HG02610 (cell line): Measurements from ENCODE around the gene FBXO3.
"Not testable (repeated sequence)": the region's sequence is repeated elsewhere in the genome, so short reads cannot be mapped to it uniquely, and the experiment has no call there.

Experiments
- ATAC-seq: cut with Tn5 transposase; IDR thresholded peaks from one replicate; pipeline ENCODE4 v1.9.1; 2021; ENCODE audit warnings: mild to moderate bottlenecking, moderate library complexity; ENCODE audit not compliant: unreplicated experiment

FBXO3 gene, protein sequence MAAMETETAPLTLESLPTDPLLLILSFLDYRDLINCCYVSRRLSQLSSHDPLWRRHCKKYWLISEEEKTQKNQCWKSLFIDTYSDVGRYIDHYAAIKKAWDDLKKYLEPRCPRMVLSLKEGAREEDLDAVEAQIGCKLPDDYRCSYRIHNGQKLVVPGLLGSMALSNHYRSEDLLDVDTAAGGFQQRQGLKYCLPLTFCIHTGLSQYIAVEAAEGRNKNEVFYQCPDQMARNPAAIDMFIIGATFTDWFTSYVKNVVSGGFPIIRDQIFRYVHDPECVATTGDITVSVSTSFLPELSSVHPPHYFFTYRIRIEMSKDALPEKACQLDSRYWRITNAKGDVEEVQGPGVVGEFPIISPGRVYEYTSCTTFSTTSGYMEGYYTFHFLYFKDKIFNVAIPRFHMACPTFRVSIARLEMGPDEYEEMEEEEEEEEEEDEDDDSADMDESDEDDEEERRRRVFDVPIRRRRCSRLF

DNA sequence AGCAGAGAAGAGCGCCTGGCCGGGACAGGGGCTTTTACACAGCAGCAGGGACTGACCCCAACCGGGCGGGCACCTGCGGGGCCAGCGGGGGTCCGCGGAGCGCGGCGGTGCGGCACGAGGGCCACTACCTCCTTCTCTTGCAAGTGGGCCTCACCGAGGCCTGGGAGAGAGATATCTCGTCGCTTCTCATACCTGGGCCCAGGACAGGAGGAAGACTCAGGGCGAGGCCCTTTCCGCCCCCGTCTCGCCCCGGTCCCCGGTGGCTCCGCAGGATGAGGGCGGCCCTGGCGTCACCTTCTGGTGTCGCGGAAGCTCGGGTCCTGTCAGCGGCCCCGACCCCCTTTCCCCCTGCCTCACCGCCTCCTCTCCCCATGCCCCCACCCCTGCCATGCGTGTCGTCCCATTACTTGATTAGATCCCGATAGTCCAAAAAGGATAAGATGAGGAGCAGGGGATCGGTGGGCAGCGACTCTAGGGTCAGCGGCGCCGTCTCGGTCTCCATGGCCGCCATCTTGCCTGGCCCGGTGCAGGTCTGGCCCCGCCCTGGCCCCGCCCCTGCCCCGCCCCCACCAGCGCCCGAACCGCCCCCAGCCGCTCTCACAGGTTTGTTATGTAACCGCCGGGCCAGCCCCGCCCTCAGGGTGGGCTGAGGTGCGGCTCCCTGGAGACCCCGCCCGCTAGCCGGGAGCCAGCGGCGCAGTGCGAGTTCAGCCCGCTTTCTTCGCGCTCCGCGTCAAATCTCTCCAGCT lies at the start of gene FBXO3:
Gene FBXO3, minus strand, starts transcription at position 534 of the 749 bp plus-strand sequence. Its CDS starts 23 bp downstream, at position 511.
- peak; percentile 76 for ATAC-seq

DNA sequence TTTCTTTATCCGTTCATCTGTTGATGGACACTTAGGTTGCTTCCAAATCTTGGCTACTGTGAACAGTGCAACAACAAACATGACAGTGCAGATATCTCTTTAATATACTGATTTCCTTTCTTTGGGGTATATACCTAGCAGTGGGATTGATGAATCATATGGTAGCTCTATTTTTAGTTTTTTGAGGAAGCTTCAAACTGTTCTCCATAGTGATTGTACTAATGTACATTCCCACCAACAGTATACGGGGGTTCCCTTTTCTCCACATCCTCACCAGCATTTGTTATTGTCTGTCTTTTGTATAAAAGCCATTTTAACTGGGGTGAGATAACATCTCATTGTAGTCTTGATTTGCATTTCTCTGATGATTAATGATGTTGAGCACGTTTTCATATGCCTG lies 48.7 kb upstream of the FBXO3 start:
- not testable (repeated sequence) for ATAC-seq

DNA sequence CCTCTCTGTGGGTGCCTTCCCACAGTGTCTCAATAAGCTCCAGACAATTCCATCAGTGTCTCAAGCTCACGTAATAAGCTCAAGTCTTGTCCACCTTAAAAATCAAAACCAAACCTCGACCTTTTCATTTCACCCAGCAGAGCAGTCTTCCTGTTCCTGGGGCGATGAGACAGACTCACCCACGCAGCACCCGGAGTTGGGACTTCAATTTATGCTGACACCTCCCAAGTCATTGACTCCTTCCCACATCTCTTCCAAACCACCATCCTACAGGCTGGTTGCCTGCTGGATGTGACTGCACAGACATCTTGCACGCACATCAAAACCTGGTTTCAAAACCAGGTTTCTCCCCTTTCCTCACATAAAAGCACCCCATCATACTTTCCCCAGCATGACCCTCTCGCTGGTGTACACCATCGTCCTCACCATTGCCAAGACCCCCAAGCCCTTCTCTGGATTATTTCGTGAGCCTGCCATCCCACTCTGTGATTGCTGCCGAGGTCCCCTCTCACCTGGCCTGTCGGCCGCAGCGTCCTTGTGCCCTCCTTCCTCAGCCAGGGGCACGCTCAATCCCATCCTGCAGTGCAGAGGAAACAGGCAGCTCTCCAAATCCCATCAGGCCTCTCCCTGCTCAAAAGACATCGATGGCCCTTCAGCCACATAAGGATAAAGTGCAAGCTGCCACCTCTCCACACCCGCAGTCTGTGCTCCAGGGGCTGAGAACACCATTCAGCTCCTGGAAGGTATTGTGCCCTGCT lies 45.1 kb upstream of the FBXO3 start:
- no peak for ATAC-seq

DNA sequence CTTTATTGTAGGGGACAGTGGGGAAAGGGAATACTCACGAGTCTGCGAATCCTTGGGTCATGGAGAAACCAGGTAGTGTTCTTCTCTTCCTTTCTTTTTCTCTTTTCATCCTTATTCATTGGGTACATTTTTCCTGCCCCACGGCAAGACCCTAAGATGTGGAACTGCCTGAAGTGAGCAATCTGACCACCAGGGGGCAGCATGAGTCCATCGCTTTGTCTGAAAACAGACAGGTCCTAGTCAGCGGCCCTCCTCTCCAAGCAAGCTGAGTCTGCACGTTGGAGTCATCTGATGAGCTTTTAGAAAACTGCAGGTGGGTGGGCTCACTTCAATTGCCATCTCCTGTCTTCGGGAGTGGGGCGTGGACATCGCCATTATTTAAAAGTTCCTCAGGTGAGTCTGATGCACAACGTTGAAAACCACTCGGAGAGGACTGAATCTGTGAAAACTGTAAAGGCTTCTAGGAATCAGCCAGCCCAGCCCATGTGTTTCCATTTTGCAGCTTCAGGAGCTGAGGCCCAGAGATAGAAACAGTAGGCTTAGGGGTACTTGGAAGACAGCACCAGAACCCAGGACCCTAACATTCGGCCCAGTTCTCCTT lies 34.0 kb upstream of the FBXO3 start:
- peak; percentile 63 for ATAC-seq

DNA sequence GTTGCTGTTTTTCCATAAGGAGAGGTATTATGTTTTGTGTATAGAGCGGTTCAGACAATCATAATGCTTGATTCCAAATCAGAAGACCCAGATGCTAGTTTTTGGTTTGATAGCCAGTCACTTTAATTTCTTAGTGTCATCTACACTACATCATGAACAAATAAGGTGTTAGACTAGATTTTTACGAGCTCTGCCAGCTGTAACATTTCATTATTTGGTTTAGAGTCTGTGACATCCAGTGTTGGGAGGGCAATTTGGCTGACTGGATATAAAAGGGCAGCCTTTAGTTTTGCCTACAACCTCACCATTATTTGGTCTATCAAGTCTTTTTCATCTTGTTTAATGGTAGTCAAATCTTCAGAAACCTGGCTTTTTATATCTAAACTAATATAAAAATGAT lies 30.2 kb upstream of the FBXO3 start:
- ATAC-seq = no peak

DNA sequence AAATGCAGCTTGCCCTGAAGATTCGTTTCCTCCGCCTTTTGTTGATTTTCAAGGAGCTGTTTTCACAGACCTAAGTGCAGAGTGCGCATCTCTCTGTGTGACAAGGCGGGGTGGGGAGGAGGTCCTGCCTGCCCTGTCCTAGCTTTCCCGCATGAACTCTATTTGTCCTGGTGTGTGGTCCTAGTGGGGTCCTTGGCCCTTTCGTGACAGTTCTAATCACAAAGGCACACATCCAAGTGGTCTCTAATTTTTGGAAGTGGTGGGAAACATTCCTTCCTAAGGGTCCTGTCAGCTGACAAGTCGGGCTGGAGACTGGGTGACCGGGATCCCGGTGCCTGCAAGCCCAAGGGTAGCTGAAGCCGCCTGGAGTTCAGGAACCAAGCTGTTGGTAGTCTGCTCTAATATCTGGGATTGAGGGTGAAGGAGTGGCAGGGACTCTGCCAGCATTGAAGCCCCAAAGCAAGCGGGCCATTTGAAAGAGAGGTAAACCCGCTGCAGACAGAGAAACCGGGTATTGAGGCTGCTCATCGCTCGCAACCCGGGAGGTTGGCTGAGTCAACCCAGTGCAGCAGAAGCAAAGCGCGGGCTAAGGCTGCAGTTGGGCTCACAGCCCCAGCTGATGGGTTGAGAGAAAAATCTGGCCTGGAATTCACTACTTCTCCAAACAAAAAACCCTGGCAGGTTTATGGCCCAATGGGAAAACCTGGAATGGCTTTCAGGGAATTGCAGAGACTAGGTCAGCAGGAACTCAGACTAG lies 28.1 kb upstream of the FBXO3 start:
- ATAC-seq = no peak

DNA sequence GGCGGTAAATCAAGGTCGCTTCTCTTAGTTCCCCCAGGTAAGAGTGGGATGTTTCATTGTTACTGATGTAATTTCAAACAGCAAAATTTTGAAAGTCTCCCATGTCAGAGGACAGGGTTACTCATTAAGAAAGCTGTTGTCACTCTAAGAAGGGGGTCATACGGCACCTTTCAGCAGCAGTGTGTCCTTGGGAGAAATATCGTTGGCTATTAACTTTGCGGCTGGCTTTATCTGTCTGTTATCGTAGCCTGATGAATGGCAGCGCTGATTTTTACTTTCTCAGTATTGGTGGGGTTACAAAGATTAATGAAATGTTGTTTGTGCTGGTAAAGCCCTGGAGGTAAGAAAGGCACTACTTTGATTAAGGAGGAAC lies 27.5 kb upstream of the FBXO3 start:
- ATAC-seq = no peak

DNA sequence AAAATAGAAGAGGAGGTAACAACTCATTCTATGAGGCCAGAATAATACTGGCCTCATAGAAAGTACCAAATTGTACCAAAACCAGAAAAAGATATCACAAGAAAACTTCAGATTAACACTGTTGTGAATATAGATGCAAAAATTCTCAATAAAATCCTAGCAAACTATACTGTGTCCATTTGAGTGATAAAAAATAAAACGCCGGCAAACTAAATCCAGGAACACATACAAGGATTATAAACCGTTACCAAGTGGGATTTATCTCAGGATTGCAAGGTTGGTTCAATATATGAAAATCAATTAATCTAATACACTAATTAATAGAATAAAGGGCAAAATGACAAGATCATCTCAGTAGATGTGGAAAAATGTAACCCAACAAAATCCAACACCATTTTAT lies 23.6 kb upstream of the FBXO3 start:
- no peak for ATAC-seq

DNA sequence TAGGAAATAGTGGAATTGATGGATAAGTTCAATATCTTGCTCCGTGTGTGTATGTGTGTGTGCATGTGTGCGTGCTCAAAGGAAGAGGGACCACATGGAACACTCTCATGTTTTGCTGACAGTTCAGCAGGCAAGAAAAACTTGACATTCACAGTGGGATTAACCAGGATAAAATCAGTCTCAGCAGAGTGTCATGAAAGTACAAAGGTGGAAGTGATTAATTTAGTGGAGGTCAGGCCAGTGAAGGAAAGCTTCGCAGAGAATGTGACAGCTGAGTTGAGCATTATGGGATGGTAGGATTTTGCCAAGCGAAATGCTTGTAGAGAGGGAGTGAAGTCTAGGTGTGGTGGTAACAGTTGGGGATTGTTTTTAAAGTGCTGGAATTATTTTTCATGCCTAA lies 15.7 kb upstream of the FBXO3 start:
- ATAC-seq = no peak

DNA sequence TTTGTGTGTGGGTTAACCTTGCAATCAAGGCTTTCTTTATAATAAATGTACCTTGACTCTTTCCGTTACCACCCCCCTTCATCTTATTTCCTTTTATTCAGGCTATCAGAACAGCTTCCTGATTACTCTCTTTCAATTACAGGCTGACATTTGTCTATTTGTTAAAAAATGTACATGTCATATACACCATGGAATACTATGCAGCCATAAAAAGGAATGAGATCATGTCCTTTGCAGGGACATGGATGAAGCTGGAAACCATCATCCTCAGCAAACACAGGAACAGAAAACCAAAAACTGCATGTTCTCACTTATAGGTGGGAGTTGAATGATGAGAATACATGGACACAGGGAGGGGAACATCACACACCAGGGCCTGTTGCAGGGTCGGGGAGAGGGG lies 13.8 kb upstream of the FBXO3 start:
- ATAC-seq = not testable (repeated sequence)

DNA sequence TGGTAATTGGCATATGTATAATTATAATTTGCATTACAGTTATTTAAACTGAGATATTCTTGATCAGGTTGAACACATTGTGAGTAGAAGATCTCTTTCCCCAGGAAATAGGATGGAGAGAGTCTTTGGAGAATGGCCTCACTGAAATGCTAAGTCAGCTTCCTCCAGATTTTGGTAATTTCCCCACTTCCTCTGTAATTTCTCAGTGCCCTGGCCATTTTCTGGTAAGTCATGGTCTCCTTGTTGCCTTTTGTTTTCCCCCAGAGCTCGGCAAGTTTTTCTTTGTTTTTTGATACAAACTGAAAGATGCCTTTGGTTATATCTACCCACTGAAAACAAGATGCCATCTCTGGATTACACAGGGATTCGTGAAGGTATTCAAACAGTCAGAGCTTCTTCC lies 12.8 kb upstream of the FBXO3 start:
- ATAC-seq = no peak

DNA sequence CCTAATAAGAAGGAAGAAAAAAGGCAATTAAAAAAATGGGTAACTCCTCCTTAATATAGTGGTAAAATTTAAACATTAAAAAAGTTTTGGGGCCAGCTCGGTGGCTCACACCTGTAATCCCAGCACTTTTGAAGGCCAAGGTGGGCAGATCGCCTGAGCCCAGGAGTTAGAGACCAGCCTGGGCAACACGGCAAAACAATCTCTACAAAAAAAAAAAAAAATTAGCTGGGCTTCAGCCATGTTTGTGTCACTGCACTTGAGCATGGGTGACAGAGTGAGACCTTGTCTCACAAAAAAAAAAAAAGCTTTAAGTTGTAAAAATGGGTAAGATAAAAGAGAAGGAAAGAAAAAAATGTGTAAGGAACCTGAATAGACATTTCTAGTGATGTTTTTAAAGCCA lies 11.3 kb upstream of the FBXO3 start:
- no peak for ATAC-seq

DNA sequence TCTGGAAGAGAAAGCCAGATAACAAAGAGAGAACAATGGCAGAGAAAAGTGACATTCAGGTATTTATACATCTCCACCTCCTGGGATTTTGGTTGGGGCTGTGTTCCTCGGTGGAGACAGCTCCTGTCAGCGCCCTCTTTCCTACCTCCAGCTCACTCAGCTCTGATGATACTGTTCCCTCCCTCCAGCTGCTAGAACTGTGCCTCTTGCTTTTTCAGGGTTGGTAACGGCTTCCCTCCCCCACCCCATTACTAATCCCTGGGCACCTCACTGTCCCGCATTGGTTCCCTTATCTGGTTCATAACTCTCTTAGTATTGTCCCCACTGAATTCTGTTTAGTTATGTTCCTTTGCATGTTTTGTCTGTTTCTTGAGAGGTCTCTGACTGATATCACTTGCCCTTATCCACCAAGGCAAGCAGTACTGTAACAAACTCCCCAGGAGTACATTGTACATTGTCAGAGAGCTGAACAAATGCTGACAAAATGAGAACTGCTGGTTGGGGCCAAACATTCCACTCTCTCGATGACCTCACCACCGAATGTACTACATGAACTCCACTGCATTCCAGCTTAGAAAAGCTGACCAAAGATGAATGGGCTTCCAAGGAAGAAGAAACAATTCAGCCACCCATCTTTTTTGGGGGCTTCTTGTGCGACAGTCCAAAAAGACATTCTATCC lies 5.7 kb upstream of the FBXO3 start:
- ATAC-seq = no peak

DNA sequence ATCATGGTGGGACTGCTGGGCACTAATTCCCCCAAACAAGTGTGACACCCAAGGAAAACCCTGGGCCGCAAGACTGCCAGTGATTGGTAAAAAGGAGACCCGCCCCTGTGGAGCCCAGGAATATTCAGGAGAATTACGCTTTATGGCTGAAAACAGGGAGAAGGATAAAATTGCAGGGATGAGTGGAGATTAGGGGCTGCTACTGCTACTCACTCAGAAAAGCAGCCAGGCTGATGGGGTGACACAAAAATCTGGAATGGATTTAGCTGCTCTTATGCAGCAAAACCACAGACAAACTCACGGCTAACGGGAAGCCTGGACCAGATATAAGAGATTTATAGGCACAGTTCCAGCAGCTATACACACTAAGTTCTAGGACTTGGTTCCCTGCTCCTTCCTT lies 4.4 kb upstream of the FBXO3 start:
- no peak for ATAC-seq

DNA sequence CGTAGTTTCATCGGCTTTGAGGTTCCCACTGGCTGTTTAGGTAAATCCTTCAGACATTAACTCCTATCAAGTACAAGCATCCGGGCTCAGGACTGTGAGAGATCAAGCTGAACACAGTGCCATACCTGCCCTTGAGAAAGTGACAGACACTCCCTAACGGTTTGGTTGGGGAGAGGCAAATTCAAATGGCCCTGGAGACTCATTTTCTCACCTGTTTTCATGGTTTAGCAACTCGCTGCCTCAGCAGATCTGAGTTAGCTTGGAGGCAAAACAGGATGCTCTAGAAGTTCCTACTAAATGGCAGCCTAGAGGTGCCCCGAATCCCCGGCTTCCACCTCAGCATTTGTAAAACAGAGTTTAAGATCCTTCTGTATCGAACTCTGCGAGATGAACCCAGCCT lies 3.6 kb upstream of the FBXO3 start:
- ATAC-seq = no peak

DNA sequence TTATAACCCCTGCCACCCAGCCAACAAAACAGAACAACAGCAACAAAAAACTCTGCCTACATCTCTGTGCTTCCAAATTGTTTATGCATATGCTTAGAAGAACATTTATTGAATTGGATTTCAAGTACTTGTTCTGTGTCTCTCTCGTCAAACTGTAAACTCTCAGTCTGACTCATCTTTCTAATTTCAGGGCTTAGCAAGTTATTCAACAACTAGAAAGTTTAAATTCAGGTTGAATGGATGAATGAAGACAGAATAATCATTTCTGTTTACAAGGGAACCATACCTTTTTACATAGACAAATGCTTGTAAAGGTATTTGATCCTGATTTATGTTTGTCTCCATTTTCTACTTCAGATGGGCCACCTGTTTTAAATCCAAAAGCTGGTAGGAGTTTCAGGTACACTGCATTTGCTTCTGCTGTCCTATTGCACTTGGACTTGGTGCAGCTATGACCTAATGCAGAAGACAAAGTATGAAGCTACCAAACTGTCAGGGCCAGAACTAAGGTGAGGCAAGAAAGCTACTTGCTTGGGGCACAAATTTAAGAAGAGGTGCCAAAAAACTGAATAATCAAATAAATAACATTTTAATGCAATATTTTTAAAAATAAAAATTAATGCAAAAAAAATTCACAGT lies 1.6 kb upstream of the FBXO3 start:
- ATAC-seq = no peak

DNA sequence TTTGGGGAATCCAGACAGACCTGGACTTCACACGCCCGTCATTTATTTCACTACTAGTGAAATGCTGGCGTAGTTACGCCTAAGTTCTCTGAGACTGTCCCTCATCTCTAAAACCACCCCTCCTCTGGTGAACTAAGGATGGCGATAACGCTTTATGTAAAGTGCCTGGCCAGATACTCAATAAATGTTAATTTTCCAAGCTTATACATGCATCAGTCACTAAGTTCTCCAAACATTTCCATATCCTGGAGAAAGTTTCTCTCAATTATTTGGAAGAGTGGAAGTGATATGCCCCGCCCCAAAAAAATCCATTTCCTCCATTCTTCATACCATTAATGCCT lies 1.1 kb upstream of the FBXO3 start:
- no peak for ATAC-seq

DNA sequence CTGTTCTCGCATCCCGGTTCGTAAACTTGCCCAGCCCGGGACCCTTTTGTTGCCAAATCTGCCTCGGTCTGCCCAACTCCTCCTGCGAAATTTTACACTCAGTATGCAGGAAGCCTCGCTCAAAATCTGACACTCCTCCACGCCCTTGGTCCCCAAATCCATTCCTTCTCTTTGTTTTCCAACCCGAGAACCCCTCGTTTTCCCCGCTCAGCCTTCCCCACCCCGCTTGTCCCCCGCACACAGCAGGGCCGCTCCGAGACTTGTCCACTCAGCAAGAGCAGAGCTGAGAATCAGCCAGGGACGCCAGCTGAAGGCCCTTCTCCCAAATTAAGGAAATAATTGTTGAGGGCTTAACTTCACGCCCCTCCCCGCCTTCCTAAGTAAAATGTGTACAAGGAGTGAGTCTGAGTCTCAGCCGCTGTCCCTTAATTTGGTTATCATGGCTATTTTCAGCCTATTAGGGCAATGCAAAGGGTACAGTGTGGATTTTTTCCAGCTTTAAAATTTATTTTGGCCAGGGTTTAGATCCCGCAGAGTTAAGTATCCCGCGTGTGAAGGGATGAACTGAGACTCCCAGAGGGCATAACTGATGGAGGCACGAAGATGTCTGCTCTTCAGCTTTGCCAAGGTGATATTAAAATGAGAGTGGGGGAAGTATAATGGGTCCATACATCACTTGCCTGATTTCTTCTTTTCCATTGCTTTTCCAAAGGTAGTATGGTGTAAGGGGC lies 581 bp upstream of the FBXO3 start:
- peak; percentile 5 for ATAC-seq
